K562 (cell line): ENCODE data around the gene CCDC78. TPM values are rescaled to one million over a fixed set of nuclear protein-coding genes. Genes with fewer than 3 reads are reported as not detected.

Experiments
- ATAC-seq: fragments of 200-7000 bp; cut with Tn5 transposase; 3 replicates; pipeline ENCODE4 v1.9.1; 2020; ENCODE audit warnings: moderate library complexity
- BruUV-seq: library from RNA; stranded (reverse); fragments of 400-500 nt; replicated peaks from 2 replicates; lab custom pipeline; 2021; lab: Mats Ljungman, UMichigan
- CTCF ChIA-PET: fragments of 300-600 bp; formaldehyde crosslinking; extraction: SDS; loops from one replicate; lab custom pipeline; 2021; ENCODE audit warnings: low intra/inter-chr PET ratio; lab: Yijun Ruan, JAX
- POLR2A ChIA-PET: fragments of 300-600, 350-650 bp; sonication (Branson Sonifier 250); formaldehyde crosslinking; extraction: SDS; loops from one replicate; lab custom pipeline; 2021; ENCODE audit warnings: antibody characterized with exemption, inconsistent platforms; lab: Yijun Ruan, JAX
- DNase-seq, 4 experiments: peaks; one replicate each; pipeline versions ENCODE4 v3.0.0 to v3.0.0-alpha.2; 2011 to 2018; ENCODE audit warnings: low spot score in 3 of 4, mixed read lengths in 3 of 4; ENCODE audit errors: extremely low read depth in 1 of 4
- FAIRE-seq: peaks from 2 replicates; lab custom pipeline; 2011; peaks lifted over from hg19 to GRCh38; lab: Jason Lieb, UNC
- H2AFZ ChIP-seq: 2 replicates; pipeline ENCODE4 v1.6.0; 2011; ENCODE audit warnings: low read depth, low read length, control low read depth, inconsistent platforms
- H3K27ac ChIP-seq: fragments of 200-600 bp; 3 replicates; pipeline ENCODE4 v1.8.0; 2011; ENCODE audit warnings: low read depth, mild to moderate bottlenecking, control low read depth, inconsistent platforms, low read length, moderate library complexity, mixed read lengths; ENCODE audit errors: extremely low read depth
- H3K27me3 ChIP-seq, 2 experiments: fragments of 300-600 bp in 1 of 2; 2 replicates in 1 of 2; 3 replicates in 1 of 2; pipeline versions ENCODE4 v1.6.0 to v1.8.0; 2011; ENCODE audit warnings: inconsistent platforms in 2 of 2, low read length in 2 of 2, mild to moderate bottlenecking in 1 of 2, mixed read lengths in 1 of 2, moderate library complexity in 1 of 2; ENCODE audit not compliant: control insufficient read depth in 2 of 2, insufficient read depth in 2 of 2
- H3K36me3 ChIP-seq: fragments of 300-600 bp; 3 replicates; pipeline ENCODE4 v1.8.0; 2011; ENCODE audit warnings: mild to moderate bottlenecking, low read length, inconsistent platforms; ENCODE audit not compliant: control insufficient read depth, insufficient read depth
- H3K4me1 ChIP-seq, 2 experiments: fragments of 200-600 bp in 1 of 2; replicated peaks in 1 of 2; 2 replicates in 1 of 2; 3 replicates in 1 of 2; pipeline versions ENCODE4 v1.5.1 to v1.8.0; 2011; ENCODE audit warnings: inconsistent platforms in 2 of 2, low read length in 2 of 2, mild to moderate bottlenecking in 1 of 2, mixed read lengths in 1 of 2, moderate library complexity in 1 of 2; ENCODE audit not compliant: control insufficient read depth in 2 of 2, insufficient read depth in 2 of 2
- H3K4me2 ChIP-seq: 2 replicates; pipeline ENCODE4 v1.6.1; 2011; ENCODE audit warnings: low read length, control low read depth, inconsistent platforms, mixed read lengths; ENCODE audit not compliant: insufficient read depth
- H3K4me3 ChIP-seq: fragments of 200-600 bp; sonication (generic), shearing (Covaris generic); 2 replicates; pipeline ENCODE4 v1.5.1; 2016; ENCODE audit warnings: control low read depth, inconsistent platforms
- H3K79me2 ChIP-seq: fragments of 200-600 bp; 3 replicates; pipeline ENCODE4 v1.8.0; 2011; ENCODE audit warnings: low read length, inconsistent platforms; ENCODE audit not compliant: control insufficient read depth, insufficient read depth
- H3K9ac ChIP-seq, 2 experiments: 2 replicates each; pipeline versions ENCODE4 v1.6.0 to v1.6.1; 2011; ENCODE audit warnings: low read depth in 2 of 2, low read length in 2 of 2, control low read depth in 1 of 2, inconsistent platforms in 1 of 2, mild to moderate bottlenecking in 1 of 2, mixed read lengths in 1 of 2; ENCODE audit not compliant: insufficient read depth in 1 of 2
- H3K9me1 ChIP-seq: one replicate; pipeline ENCODE4 v1.6.0; 2011; ENCODE audit warnings: inconsistent platforms, mild to moderate bottlenecking, low read length, moderate library complexity; ENCODE audit not compliant: control insufficient read depth, insufficient read depth
- H3K9me3 ChIP-seq: replicated peaks from 2 replicates; pipeline ENCODE4 v1.5.1; 2011; ENCODE audit warnings: low read depth, low read length, inconsistent platforms; ENCODE audit not compliant: control insufficient read depth, insufficient read depth
- H4K20me1 ChIP-seq: replicated peaks from 2 replicates; pipeline ENCODE4 v1.6.1; 2011; ENCODE audit warnings: low read length, inconsistent platforms, mixed read lengths; ENCODE audit not compliant: control insufficient read depth, insufficient read depth
- ATF1 ChIP-seq, 2 experiments: fragments of 450-650 bp in 1 of 2; IDR thresholded peaks; 2 replicates each; pipeline ENCODE4 v1.6.1; 2016; ENCODE audit warnings: missing compliant biosample characterization in 1 of 2, missing genetic modification characterization in 1 of 2
- FOXA1 ChIP-seq: fragments of 450-650 bp; IDR thresholded peaks from 2 replicates; pipeline ENCODE4 v1.6.1; 2016; ENCODE audit warnings: mild to moderate bottlenecking, borderline replicate concordance
- HMG20A ChIP-seq: fragments of 450-650 bp; formaldehyde crosslinking; conservative IDR thresholded peaks from 2 replicates; pipeline ENCODE4 v1.4.0; 2020; ENCODE audit warnings: mild to moderate bottlenecking, mixed read lengths
- KHSRP ChIP-seq: fragments of 450-650 bp; IDR thresholded peaks from 2 replicates; pipeline ENCODE4 v1.6.1; 2017
- LARP7 ChIP-seq: fragments of 450-650 bp; IDR thresholded peaks from 2 replicates; pipeline ENCODE4 v1.6.1; 2016
- MAFG ChIP-seq: fragments of 450-650 bp; conservative IDR thresholded peaks from 2 replicates; pipeline ENCODE4 v1.6.1; 2016; ENCODE audit warnings: missing genetic modification characterization, missing compliant biosample characterization
- NFE2L1 ChIP-seq: fragments of 450-650 bp; IDR thresholded peaks from 2 replicates; pipeline ENCODE4 v1.6.1; 2016; ENCODE audit warnings: missing genetic modification characterization, low read depth, mild to moderate bottlenecking, missing compliant biosample characterization, moderate library complexity, borderline replicate concordance
- TAL1 ChIP-seq: fragments of 450-650 bp; IDR thresholded peaks from 2 replicates; pipeline ENCODE4 v1.6.1; 2016; ENCODE audit warnings: mild to moderate bottlenecking
- ZNF197 ChIP-seq: fragments of 200-800 bp; sonication (Bioruptor generic); IDR thresholded peaks from 2 replicates; pipeline ENCODE4 v1.6.1; 2016; ENCODE audit warnings: low read depth, missing genetic modification characterization, missing compliant biosample characterization
- ZNF282 ChIP-seq: sonication (generic); formaldehyde crosslinking; IDR thresholded peaks from 2 replicates; pipeline ENCODE4 v1.8.1; 2023; ENCODE audit warnings: missing genetic modification reagents
- ZNF408 ChIP-seq: fragments of 250-450 bp; sonication (Bioruptor Pico); IDR thresholded peaks from 2 replicates; pipeline ENCODE4 v1.4.0; 2020; ENCODE audit warnings: low read depth, mild to moderate bottlenecking, moderate library complexity
- ZNF778 ChIP-seq: fragments of 450-650 bp; formaldehyde crosslinking; IDR thresholded peaks from 2 replicates; pipeline ENCODE4 v1.4.0; 2020; ENCODE audit warnings: mild to moderate bottlenecking, moderate library complexity
- WGBS: fragments of 100-300 bp; shearing (Covaris generic); methylation state at CpG from one replicate; pipeline ENCODE4 v1.1.6; 2016; ENCODE audit warnings: low coverage, mixed read lengths; ENCODE audit not compliant: insufficient coverage; ENCODE audit errors: missing lambda C conversion rate; 5-methylcytosine and 5-hydroxymethylcytosine counted together
- in situ Hi-C: fragments of 300-500 bp; cut with MboI; formaldehyde crosslinking; loops from 4 replicates; pipeline ENCODE4 v1.15.0; 2018; ENCODE audit warnings: inconsistent platforms, mixed read lengths
- intact Hi-C: fragments of 100-400 bp; cut with micrococcal nuclease; formaldehyde crosslinking; loops from 2 replicates; pipeline ENCODE4 v1.14.2; 2022
- polyA plus RNA-seq, 8 experiments: library from polyadenylated mRNA; depleted of rRNA in 4 of 8; stranded (reverse) in 5 of 8; unstranded in 3 of 8; fragments of >200 nt; fragmentation: Nextera tagmentation in 2 of 8; fragmentation: Illumina TruSeq in 1 of 8; extraction: Ambion mirVana in 2 of 8; extraction: Trizol in 1 of 8; gene quantifications; 2 replicates each; pipeline versions ENCODE4 v1.2.1 to v1.2.3, GENCODE V29; 2011 to 2014; ENCODE audit warnings: inconsistent platforms in 1 of 8, missing spikeins in 1 of 8
- total RNA-seq, 7 experiments: library from RNA; depleted of rRNA in 6 of 7; stranded (reverse); fragments of >200 nt in 6 of 7; fragmentation: Illumina TruSeq in 2 of 7; extraction: Trizol in 2 of 7; gene quantifications; 2 replicates each; pipeline versions ENCODE4 v1.2.1 to v1.2.3, GENCODE V29; 2011 to 2021; ENCODE audit warnings: low replicate concordance in 1 of 7
- TF ChIP-seq, protein P1 (sequence below): fragments of 250-450 bp; sonication (Bioruptor Pico); IDR thresholded peaks from 2 replicates; pipeline ENCODE4 v1.5.0; 2021; ENCODE audit warnings: mild to moderate bottlenecking, moderate library complexity

The CCDC78 gene
- total and polyA plus RNA-seq, 9 of the 15 experiments (the other 6 are each of a cell fraction or from before 2014, with no cell fraction given): 0.24 to 17.7 (median 2.9) TPM

DNA sequence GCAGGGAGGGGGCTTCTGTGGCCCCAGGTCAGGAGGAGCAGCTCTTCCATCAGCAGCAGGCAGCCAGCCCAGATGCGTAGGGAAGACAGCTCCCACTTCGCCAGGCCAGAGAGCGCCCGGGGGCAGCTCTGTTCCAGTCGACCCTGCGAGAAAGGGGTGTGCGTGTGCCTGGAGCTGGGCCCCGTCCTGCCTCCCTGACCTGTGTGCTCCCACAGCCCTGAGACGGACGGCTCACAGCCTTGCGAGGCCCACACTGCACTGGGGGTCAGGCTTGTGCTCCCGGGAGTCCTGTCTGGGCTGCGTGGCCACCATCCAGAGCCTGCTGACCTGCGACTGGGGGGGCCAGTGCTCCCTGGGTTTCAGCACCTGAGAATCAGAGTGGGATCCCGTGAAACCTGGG is 33.8 kb upstream of the CCDC78 start:
- intact Hi-C loops: no loop called here
- no peak overlapping the region for H3K4me2 ChIP-seq
- WGBS: 60% methylated on average over 12 of the region's 15 CpGs
- no peaks in the 10 kb centered on the region for H3K79me2 ChIP-seq
- peaks cover 2 to 57% of the 10 kb centered on the region in 2 experiments; a peak in 4 of 5 replicates for H3K4me1 ChIP-seq
- FAIRE-seq: no peak
- no TSS peak for BruUV-seq
- TF ChIP-seq HMG20A (CRISPR knock-in tag) (no peak), LARP7 (no peak), ZNF408 (CRISPR knock-in tag) (no peak), ZNF197 (CRISPR knock-in tag) (no peak), NFE2L1 (tag) (no peak), ZNF778 (CRISPR knock-in tag) (no peak), MAFG (no peak), KHSRP (no peak), ATF1 (CRISPR knock-in tag; IDR thresholded peaks at IDR 0.05) (no peak), ATF1 (tag; IDR thresholded peaks at IDR 0.05) (no peak), ZNF282 (no peak), FOXA1 (no peak), TAL1 (no peak)
- TF ChIP-seq, protein P1, sequence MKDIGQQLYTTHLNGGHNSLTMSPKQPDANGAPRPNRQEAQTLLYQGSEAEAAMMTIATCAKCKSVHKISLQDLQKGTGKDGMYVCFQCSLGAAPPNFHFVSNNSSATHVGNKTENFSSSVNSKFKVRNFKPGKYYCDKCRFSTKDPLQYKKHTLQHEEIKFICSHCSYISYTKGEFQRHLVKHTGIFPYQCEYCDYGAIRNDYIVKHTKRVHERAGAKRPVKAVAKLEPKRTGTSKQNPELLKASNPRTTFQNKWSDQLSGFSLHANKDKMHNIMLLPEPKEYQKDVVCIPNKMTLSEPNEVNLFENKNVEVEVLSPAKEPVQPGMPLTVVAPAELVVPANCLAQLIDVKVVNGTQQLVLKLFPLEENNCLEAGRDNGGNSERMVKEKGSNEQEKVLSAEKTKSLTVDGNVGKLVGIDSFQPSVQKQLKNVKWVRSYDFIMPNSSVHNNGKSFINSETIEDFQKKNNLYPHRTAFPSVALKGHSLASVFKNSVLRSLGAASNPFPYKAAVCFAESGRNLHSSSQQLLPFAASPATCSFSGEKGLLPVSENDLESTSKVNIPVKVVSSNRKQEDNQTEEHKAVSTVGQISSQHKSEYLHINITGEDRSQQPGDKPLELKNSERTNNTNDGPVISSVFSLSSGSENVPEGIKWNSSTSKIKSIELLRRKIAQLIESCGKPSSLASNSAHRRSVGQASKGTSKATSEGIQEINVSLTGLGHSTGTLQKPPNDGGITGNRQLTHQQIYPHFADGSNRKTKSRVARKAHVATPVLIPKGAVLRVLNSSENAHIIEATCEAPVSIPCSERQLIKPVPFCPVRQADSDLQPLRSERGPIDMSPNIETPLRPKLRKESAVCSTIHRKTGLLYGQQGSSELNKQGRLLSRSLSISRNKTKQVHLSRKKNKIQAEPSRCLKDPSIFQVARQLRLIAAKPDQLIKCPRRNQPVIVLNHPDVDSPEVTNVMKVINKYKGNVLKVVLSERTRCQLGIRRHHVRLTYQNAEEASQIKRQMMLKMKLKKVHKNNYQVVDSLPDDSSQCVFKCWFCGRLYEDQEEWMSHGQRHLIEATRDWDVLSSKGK (CRISPR knock-in tag): no peak
- TF ChIP-seq, all 486 proteins: peak for 0
- Histone ChIP-seq H3K9me3 (no peaks in the 10 kb centered on the region), H3K27ac (no peak overlapping the region), H3K9ac (peak overlapping the region in 1 of 2 experiments; percentile 81; a peak in 2 of 4 replicates), H3K36me3 (no peaks in the 10 kb centered on the region), H4K20me1 (no peaks in the 10 kb centered on the region), H3K9me1 (no peaks in the 10 kb centered on the region), H2AFZ (no peak overlapping the region), H3K27me3 (no peaks in the 10 kb centered on the region), H3K4me3 (no peak overlapping the region)
- ChIA-PET CTCF (no interaction called here), POLR2A (interaction anchor here (1.0 to 2.1 kb wide), 3 partner anchors 9 to 30 kb away, joined by 3 to 4 read pairs (median 4); no protein-coding TSS in a partner anchor)
- DNase-seq (no peak), ATAC-seq (no peak)
- in situ Hi-C loops: no loop called here
